ENCODE results near the gene PSIP1. TPM values are rescaled to one million over a fixed set of nuclear protein-coding genes. Genes with fewer than 3 reads are reported as not detected.
"Not testable (repeated sequence)": the region's sequence is repeated elsewhere in the genome, so short reads cannot be mapped to it uniquely, and the experiment has no call there.

Gene PSIP1
- total RNA-seq, 2 experiments from 2014 or later, result 146 to 151 TPM

GRCh38 chr9:15433191-15433590 lies 77.6 kb downstream of the PSIP1 start:
- no peaks in the 10 kb centered on the region; the same call in 1 of the 2 replicates for H4K20me1 ChIP-seq (ENCODE audit: insufficient read depth, low read length)
- no peak overlapping the region for H3K4me3 ChIP-seq (ENCODE audit: low read depth, low read length, poor library complexity, severe bottlenecking)
- no peak overlapping the region for H2AFZ ChIP-seq (ENCODE audit: low read length)
- intact Hi-C loops (cut with micrococcal nuclease; ENCODE audit: unreplicated experiment), result no loop called here
- no TSS peak for BruUV-seq (replicated peaks)
- no peaks in the 10 kb centered on the region for H3K9me2 ChIP-seq (ENCODE audit: insufficient read depth, low read length)
- CTCF ChIA-PET (ENCODE audit: unreplicated experiment), result no interaction called here
- POLR2A ChIA-PET, result interaction anchor here (0.7 to 1.0 kb wide), 7 partner anchors 32 to 220 kb away, joined by 3 to 6 read pairs (median 4); no protein-coding TSS in a partner anchor
- no peak overlapping the region for H3K4me2 ChIP-seq (ENCODE audit: low read length)
- no peak for TF ChIP-seq EZH2phosphoT487 (IDR thresholded peaks at IDR 0.05; ENCODE audit: borderline replicate concordance, low read depth, low read length)
- peaks cover 95% of the 10 kb centered on the region for H3K36me3 ChIP-seq (ENCODE audit: insufficient read depth, low read length)
- H3K79me2 ChIP-seq (ENCODE audit: insufficient read depth, low read depth, low read length), result peaks cover 63% of the 10 kb centered on the region
- peaks cover 4% of the 10 kb centered on the region for H3K4me1 ChIP-seq (ENCODE audit: insufficient read depth, low read length, poor library complexity, severe bottlenecking)
- H3K9me3 ChIP-seq (ENCODE audit: low read length), result no peaks in the 10 kb centered on the region
- no peak for DNase-seq (ENCODE audit: low spot score)
- H3K27ac ChIP-seq (ENCODE audit: low read depth, low read length, poor library complexity, severe bottlenecking), result no peak overlapping the region

GRCh38 chr9:15430920-15431844 lies 79.6 kb downstream of the PSIP1 start:
- ChIA-PET POLR2A (interaction anchor here (1.1 kb wide), 1 partner anchor 119 kb away, joined by 3 read pairs; no protein-coding TSS in a partner anchor), CTCF (ENCODE audit: unreplicated experiment) (no interaction called here)
- H3K36me3 ChIP-seq (ENCODE audit: insufficient read depth, low read length), result peaks cover 95% of the 10 kb centered on the region
- H3K4me3 ChIP-seq (ENCODE audit: low read depth, low read length, poor library complexity, severe bottlenecking), result no peak overlapping the region
- no peak overlapping the region for H3K4me2 ChIP-seq (ENCODE audit: low read length)
- no peak overlapping the region for H2AFZ ChIP-seq (ENCODE audit: low read length)
- H3K9me3 ChIP-seq (ENCODE audit: low read length), result no peaks in the 10 kb centered on the region
- H3K27ac ChIP-seq (ENCODE audit: low read depth, low read length, poor library complexity, severe bottlenecking), result no peak overlapping the region
- H4K20me1 ChIP-seq (ENCODE audit: insufficient read depth, low read length), result no peaks in the 10 kb centered on the region; the same call in 1 of the 2 replicates
- BruUV-seq (replicated peaks), result no TSS peak
- H3K9me2 ChIP-seq (ENCODE audit: insufficient read depth, low read length), result no peaks in the 10 kb centered on the region
- H3K4me1 ChIP-seq (ENCODE audit: insufficient read depth, low read length, poor library complexity, severe bottlenecking), result peaks cover 9% of the 10 kb centered on the region
- DNase-seq (ENCODE audit: low spot score), result no peak
- peaks cover 74% of the 10 kb centered on the region for H3K79me2 ChIP-seq (ENCODE audit: insufficient read depth, low read depth, low read length)
- intact Hi-C loops (cut with micrococcal nuclease; ENCODE audit: unreplicated experiment), result loop anchor here (1.0 kb wide), 1 partner anchor 8 kb away; no protein-coding TSS in a partner anchor
- TF ChIP-seq CTCF (conservative IDR thresholded peaks at IDR 0.05; ENCODE audit: low read length), result no peak
- TF ChIP-seq EZH2phosphoT487 (IDR thresholded peaks at IDR 0.05; ENCODE audit: borderline replicate concordance, low read depth, low read length), result no peak

- CTCF ChIA-PET (ENCODE audit: unreplicated experiment); intact Hi-C loops (cut with micrococcal nuclease; ENCODE audit: unreplicated experiment); H3K4me2 ChIP-seq (ENCODE audit: low read length): not testable (repeated sequence)
These were observed 83.1 kb downstream of the PSIP1 start for GRCh38 chr9:15427702-15428101.

More at GRCh38 chr9:15427702-15428101, 83.1 kb downstream of the PSIP1 start:
- H3K27ac ChIP-seq (ENCODE audit: low read depth, low read length, poor library complexity, severe bottlenecking); H3K4me3 ChIP-seq (ENCODE audit: low read depth, low read length, poor library complexity, severe bottlenecking); H3K9me2 ChIP-seq (ENCODE audit: insufficient read depth, low read length); DNase-seq (ENCODE audit: low spot score); BruUV-seq (replicated peaks); H4K20me1 ChIP-seq (ENCODE audit: insufficient read depth, low read length); H3K9me3 ChIP-seq (ENCODE audit: low read length); H2AFZ ChIP-seq (ENCODE audit: low read length): not testable (repeated sequence)
- POLR2A ChIA-PET, result interaction anchor here (0.6 to 0.7 kb wide), 2 partner anchors 12 to 351 kb away, joined by 4 read pairs; no protein-coding TSS in a partner anchor
- peaks cover 32% of the 10 kb centered on the region for H3K4me1 ChIP-seq (ENCODE audit: insufficient read depth, low read length, poor library complexity, severe bottlenecking)
- H3K79me2 ChIP-seq (ENCODE audit: insufficient read depth, low read depth, low read length), result peaks cover 97% of the 10 kb centered on the region
- peaks cover 80% of the 10 kb centered on the region for H3K36me3 ChIP-seq (ENCODE audit: insufficient read depth, low read length)
